Lower lobe of right lung (tissue), 2 donors: ENCODE results near the gene KLF15. TPM values are rescaled to one million over a fixed set of nuclear protein-coding genes. Genes with fewer than 3 reads are reported as not detected.

ENCODE experiments used
- ATAC-seq, 2 donors: fragments of 200-7000 bp; cut with Tn5 transposase; one replicate each; pipeline ENCODE4 v1.9.1; 2020 to 2022; ENCODE audit warnings: mild to moderate bottlenecking in 2 of 2, moderate library complexity in 2 of 2
- DNase-seq: peaks from one replicate; pipeline ENCODE4 v3.0.0-alpha.2; 2020
- H3K27ac ChIP-seq: fragments of 200-600 bp; one replicate; pipeline ENCODE4 v1.8.0; 2022
- H3K27me3 ChIP-seq: fragments of 200-600 bp; one replicate; pipeline ENCODE4 v1.8.0; 2022; ENCODE audit warnings: low read depth
- H3K36me3 ChIP-seq: fragments of 200-600 bp; one replicate; pipeline ENCODE4 v1.8.0; 2022; ENCODE audit warnings: mild to moderate bottlenecking
- H3K4me1 ChIP-seq: fragments of 200-600 bp; one replicate; pipeline ENCODE4 v1.8.0; 2022
- H3K4me3 ChIP-seq: fragments of 200-600 bp; one replicate; pipeline ENCODE4 v1.8.0; 2022; ENCODE audit warnings: mild to moderate bottlenecking
- H3K9me3 ChIP-seq: fragments of 200-600 bp; one replicate; pipeline ENCODE4 v1.8.0; 2022
- intact Hi-C: fragments of 100-400 bp; cut with DNase I; formaldehyde crosslinking; loops from one replicate; pipeline ENCODE4 v1.11.0; 2022
- total RNA-seq: library from RNA; stranded (reverse); fragmentation: NEBNext Ultra II Directional; extraction: Animal tissue kit (Norgen Biotek cat#: 25700); gene quantifications from one replicate; pipeline ENCODE4 v1.2.1, GENCODE V29; 2021
- TF ChIP-seq, protein P1 (sequence below): fragments of 200-600 bp; IDR thresholded peaks from one replicate; pipeline ENCODE4 v1.8.0; 2022; ENCODE audit warnings: antibody characterized with exemption, mild to moderate bottlenecking
- donor health status: DM: no; HTN: yes; CAD: no; lungs with severe emphysema.

KLF15 gene
- total RNA-seq, 1 donor from 2014 or later: 40.1 TPM

GRCh38 chr3:126306888-126307482 lies 50.2 kb downstream of the KLF15 start:
- DNase-seq: no peak
- TF ChIP-seq, protein P1, sequence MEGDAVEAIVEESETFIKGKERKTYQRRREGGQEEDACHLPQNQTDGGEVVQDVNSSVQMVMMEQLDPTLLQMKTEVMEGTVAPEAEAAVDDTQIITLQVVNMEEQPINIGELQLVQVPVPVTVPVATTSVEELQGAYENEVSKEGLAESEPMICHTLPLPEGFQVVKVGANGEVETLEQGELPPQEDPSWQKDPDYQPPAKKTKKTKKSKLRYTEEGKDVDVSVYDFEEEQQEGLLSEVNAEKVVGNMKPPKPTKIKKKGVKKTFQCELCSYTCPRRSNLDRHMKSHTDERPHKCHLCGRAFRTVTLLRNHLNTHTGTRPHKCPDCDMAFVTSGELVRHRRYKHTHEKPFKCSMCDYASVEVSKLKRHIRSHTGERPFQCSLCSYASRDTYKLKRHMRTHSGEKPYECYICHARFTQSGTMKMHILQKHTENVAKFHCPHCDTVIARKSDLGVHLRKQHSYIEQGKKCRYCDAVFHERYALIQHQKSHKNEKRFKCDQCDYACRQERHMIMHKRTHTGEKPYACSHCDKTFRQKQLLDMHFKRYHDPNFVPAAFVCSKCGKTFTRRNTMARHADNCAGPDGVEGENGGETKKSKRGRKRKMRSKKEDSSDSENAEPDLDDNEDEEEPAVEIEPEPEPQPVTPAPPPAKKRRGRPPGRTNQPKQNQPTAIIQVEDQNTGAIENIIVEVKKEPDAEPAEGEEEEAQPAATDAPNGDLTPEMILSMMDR: no peak
- no peaks in the 10 kb centered on the region for H3K27me3 ChIP-seq
- H3K27ac ChIP-seq: no peak overlapping the region
- ATAC-seq: no peak
- no peaks in the 10 kb centered on the region for H3K4me1 ChIP-seq
- no peak overlapping the region for H3K4me3 ChIP-seq
- no peaks in the 10 kb centered on the region for H3K36me3 ChIP-seq
- intact Hi-C loops: no loop called here
- H3K9me3 ChIP-seq: no peaks in the 10 kb centered on the region

DNA sequence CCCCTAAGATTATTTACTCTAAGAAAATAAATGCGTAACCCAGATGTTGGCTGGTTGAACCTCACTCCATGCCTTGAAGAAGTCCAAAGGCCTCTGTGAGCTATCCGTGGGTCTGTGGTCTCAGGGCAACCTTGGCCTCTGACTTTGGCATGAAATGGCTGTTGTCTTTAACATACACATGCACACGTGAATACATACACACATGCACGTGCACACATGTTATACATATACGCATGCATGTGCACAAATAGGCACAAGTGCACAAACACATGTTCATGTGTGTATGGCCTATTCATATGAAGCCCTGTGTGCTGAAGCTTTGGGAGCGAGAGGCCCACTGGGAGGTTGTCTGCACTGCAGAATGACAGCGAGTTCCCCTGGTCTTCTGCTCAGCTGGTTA lies 50.8 kb downstream of the KLF15 start:
- no peaks in the 10 kb centered on the region for H3K4me1 ChIP-seq
- intact Hi-C loops: no loop called here
- H3K27ac ChIP-seq: no peak overlapping the region
- TF ChIP-seq, protein P1: no peak
- no peaks in the 10 kb centered on the region for H3K36me3 ChIP-seq
- H3K4me3 ChIP-seq: no peak overlapping the region
- ATAC-seq (no peak), DNase-seq (no peak)
- H3K27me3 ChIP-seq: no peaks in the 10 kb centered on the region
- H3K9me3 ChIP-seq: no peaks in the 10 kb centered on the region

GRCh38 chr3:126305427-126305826 lies 51.8 kb downstream of the KLF15 start:
- ATAC-seq (no peak), DNase-seq (no peak)
- Histone ChIP-seq H3K9me3 (no peaks in the 10 kb centered on the region), H3K27me3 (no peaks in the 10 kb centered on the region), H3K36me3 (no peaks in the 10 kb centered on the region), H3K27ac (no peak overlapping the region), H3K4me1 (no peaks in the 10 kb centered on the region), H3K4me3 (no peak overlapping the region)
- TF ChIP-seq, protein P1: no peak
- intact Hi-C loops: no loop called here

DNA sequence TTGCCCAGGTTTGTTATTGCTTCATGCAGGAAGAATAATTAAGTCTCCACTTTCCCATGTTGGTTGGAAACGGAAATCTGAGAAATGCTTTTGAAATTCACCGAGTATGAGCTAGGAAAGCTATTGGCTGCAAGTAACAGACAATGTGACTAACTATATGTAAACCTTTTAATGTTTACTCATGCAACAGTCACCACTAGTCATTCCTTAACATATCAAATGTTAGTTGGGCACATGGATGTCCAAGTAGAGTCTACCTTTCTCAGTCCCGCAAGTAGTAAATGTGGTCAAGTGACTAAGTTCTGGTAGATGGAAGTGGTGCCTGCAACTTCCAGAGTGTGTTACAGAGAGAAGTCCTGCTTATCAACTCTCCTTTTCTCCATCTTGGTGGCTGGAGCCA lies 52.5 kb downstream of the KLF15 start:
- no peaks in the 10 kb centered on the region for H3K4me1 ChIP-seq
- TF ChIP-seq, protein P1: no peak
- intact Hi-C loops: no loop called here
- ATAC-seq (no peak), DNase-seq (no peak)
- no peaks in the 10 kb centered on the region for H3K36me3 ChIP-seq
- no peak overlapping the region for H3K4me3 ChIP-seq
- no peak overlapping the region for H3K27ac ChIP-seq
- no peaks in the 10 kb centered on the region for H3K27me3 ChIP-seq
- no peaks in the 10 kb centered on the region for H3K9me3 ChIP-seq

DNA sequence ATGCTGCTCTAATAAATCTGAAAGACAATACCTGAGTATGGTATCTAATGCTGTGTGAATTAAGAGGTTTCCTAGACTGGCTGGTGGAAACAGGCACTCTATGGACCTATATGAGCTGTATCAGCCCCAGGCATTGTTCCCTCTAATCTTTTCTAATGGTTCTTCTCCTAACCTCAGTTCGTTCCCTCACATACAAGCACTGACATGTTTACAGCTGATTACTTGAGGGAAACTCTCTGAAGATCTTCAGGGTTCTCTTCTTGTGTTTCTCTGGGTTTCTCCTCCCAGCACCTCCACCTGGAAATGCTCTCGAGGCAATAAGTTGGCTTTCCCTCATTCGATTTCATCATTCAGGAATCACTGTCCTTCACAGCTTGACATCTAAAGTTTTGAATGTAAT lies 52.9 kb downstream of the KLF15 start:
- no peaks in the 10 kb centered on the region for H3K27me3 ChIP-seq
- no peaks in the 10 kb centered on the region for H3K9me3 ChIP-seq
- no peak overlapping the region for H3K4me3 ChIP-seq
- H3K4me1 ChIP-seq: no peaks in the 10 kb centered on the region
- TF ChIP-seq, protein P1: no peak
- no peaks in the 10 kb centered on the region for H3K36me3 ChIP-seq
- ATAC-seq (no peak), DNase-seq (no peak)
- intact Hi-C loops: no loop called here
- no peak overlapping the region for H3K27ac ChIP-seq

- intact Hi-C loops: no loop called here
- no peak for DNase-seq
- Histone ChIP-seq H3K4me1 (no peaks in the 10 kb centered on the region), H3K27ac (no peak overlapping the region), H3K36me3 (no peaks in the 10 kb centered on the region), H3K4me3 (no peak overlapping the region), H3K9me3 (no peaks in the 10 kb centered on the region), H3K27me3 (no peaks in the 10 kb centered on the region)
- ATAC-seq: no peak
- TF ChIP-seq, protein P1: no peak
Observed at GRCh38 chr3:126303272-126303671, 53.9 kb downstream of the KLF15 start.
